Caco-2 (cell line): Measurements from ENCODE around the gene PDXDC1. TPM values are rescaled to one million over a fixed set of nuclear protein-coding genes. Genes with fewer than 3 reads are reported as not detected.
"Not testable (repeated sequence)": the region's sequence is repeated elsewhere in the genome, so short reads cannot be mapped to it uniquely, and the experiment has no call there.

ENCODE experiments used
- BruUV-seq: library from RNA; stranded (reverse); fragments of 400-500 nt; replicated peaks from 2 replicates; lab custom pipeline; 2021; lab: Mats Ljungman, UMichigan
- CTCF ChIA-PET: fragments of 300-600 bp; sonication (Branson Sonifier 250); formaldehyde crosslinking; loops from one replicate; lab custom pipeline; 2022; ENCODE audit warnings: antibody characterized with exemption; lab: Charles Lee
- POLR2A ChIA-PET: fragments of 300-600 bp; sonication (Branson Sonifier 250); formaldehyde crosslinking; loops from one replicate; lab custom pipeline; 2022; ENCODE audit warnings: antibody characterized with exemption; lab: Charles Lee
- DNase-seq, 2 experiments: peaks; one replicate each; pipeline versions ENCODE4 v3.0.0 to v3.0.0-alpha.2; 2020 to 2022
- H3K27me3 ChIP-seq: replicated peaks from 2 replicates; pipeline ENCODE4 v1.6.0; 2011; ENCODE audit warnings: low read length; ENCODE audit not compliant: control insufficient read depth, insufficient read depth
- H3K36me3 ChIP-seq: 2 replicates; pipeline ENCODE4 v1.5.1; 2011; ENCODE audit warnings: low read length; ENCODE audit not compliant: control insufficient read depth, insufficient read depth
- H3K4me1 ChIP-seq: fragments of 250-450 bp; sonication (Bioruptor Pico); 2 replicates; pipeline ENCODE4 v1.5.1; 2020; ENCODE audit warnings: mild to moderate bottlenecking
- H3K4me3 ChIP-seq: 2 replicates; pipeline ENCODE4 v1.5.1; 2011; ENCODE audit warnings: low read depth, mild to moderate bottlenecking, control low read depth, low read length
- H3K9me3 ChIP-seq: fragments of 250-450 bp; sonication (Bioruptor Pico); 2 replicates; pipeline ENCODE4 v1.5.1; 2020; ENCODE audit warnings: mild to moderate bottlenecking, moderate library complexity
- H3K27ac Mint-ChIP-seq: one replicate; pipeline ENCODE4 v1.8.0; 2022; ENCODE audit warnings: mixed read lengths; ENCODE audit not compliant: unreplicated experiment
- H3K27me3 Mint-ChIP-seq: one replicate; pipeline ENCODE4 v1.8.0; 2022; ENCODE audit warnings: mixed read lengths; ENCODE audit not compliant: insufficient read depth, unreplicated experiment
- H3K36me3 Mint-ChIP-seq: one replicate; pipeline ENCODE4 v1.8.0; 2022; ENCODE audit warnings: mild to moderate bottlenecking, mixed read lengths; ENCODE audit not compliant: insufficient read depth, unreplicated experiment
- H3K4me1 Mint-ChIP-seq: one replicate; pipeline ENCODE4 v1.8.0; 2022; ENCODE audit warnings: low read depth, mixed read lengths; ENCODE audit not compliant: unreplicated experiment
- H3K4me3 Mint-ChIP-seq: one replicate; pipeline ENCODE4 v1.8.0; 2022; ENCODE audit warnings: mild to moderate bottlenecking, moderate library complexity, mixed read lengths; ENCODE audit not compliant: unreplicated experiment
- H3K9me3 Mint-ChIP-seq: one replicate; pipeline ENCODE4 v1.8.0; 2022; ENCODE audit warnings: mixed read lengths; ENCODE audit not compliant: unreplicated experiment
- intact Hi-C: fragments of 100-400 bp; cut with micrococcal nuclease; formaldehyde crosslinking; loops from one replicate; pipeline ENCODE4 v1.10.0; 2022; ENCODE audit not compliant: unreplicated experiment
- total RNA-seq: library from RNA; stranded (reverse); gene quantifications from 2 replicates; pipeline ENCODE4 v1.2.3, GENCODE V29; 2022

Gene PDXDC1
- total RNA-seq, 1 experiment from 2014 or later = 139 TPM

DNA sequence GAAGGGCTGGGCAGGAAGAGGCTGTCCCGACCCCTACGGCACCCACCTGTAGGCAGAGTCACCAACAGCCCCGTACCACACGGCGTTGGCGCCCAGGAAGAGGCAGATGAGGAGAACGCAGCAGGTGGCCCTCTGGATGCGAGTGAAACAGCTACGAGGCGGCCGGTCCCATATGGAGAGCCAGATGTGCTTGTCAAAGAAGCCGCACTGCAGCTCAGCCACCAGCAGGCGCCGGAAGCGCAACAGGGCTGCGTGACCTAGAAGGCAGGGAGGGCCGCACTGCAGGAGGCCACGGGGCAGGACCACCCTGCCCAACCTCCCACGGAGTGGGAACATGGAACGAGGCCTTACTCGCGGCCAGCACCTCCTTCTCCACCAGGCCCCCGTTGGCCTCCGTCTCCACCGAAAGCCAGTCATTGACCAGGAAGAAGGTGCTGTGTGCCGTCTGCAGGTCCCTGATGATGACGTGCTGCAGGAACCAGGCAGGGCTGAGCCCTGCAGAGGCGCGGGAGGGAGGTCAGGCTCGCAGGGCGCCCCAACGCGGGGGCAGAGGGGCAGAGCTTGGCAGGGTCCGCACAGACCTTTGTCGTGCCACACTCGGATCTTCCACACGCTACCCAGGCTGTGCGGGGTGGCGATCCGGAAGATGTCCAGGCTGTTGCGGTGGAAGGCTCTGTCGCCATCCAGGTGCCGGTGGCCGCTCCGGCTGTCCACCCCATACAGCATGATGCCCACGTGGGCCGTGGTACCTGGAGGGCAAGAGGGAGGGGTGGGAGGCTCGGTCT, 153.0 kb downstream of the PDXDC1 start:
- H3K27ac Mint-ChIP-seq, BruUV-seq, H3K4me3 Mint-ChIP-seq, H3K36me3 Mint-ChIP-seq, H3K27me3 ChIP-seq, DNase-seq, H3K9me3 Mint-ChIP-seq, H3K9me3 ChIP-seq, POLR2A ChIA-PET, intact Hi-C loops, H3K27me3 Mint-ChIP-seq, H3K4me1 Mint-ChIP-seq, H3K4me3 ChIP-seq, H3K4me1 ChIP-seq, CTCF ChIA-PET, H3K36me3 ChIP-seq: not testable (repeated sequence)

GRCh38 chr16:15130256-15130932, 155.6 kb downstream of the PDXDC1 start:
- H3K36me3 ChIP-seq, CTCF ChIA-PET, DNase-seq, H3K4me3 ChIP-seq, H3K27me3 Mint-ChIP-seq, H3K4me1 Mint-ChIP-seq, POLR2A ChIA-PET, intact Hi-C loops, H3K36me3 Mint-ChIP-seq, H3K4me3 Mint-ChIP-seq, BruUV-seq, H3K4me1 ChIP-seq, H3K9me3 Mint-ChIP-seq, H3K27ac Mint-ChIP-seq, H3K27me3 ChIP-seq, H3K9me3 ChIP-seq: not testable (repeated sequence)

GRCh38 chr16:15130943-15131700, 156.3 kb downstream of the PDXDC1 start:
- H3K4me1 ChIP-seq, H3K9me3 Mint-ChIP-seq, H3K27me3 ChIP-seq, BruUV-seq, CTCF ChIA-PET, H3K27me3 Mint-ChIP-seq, H3K27ac Mint-ChIP-seq, H3K4me3 Mint-ChIP-seq, H3K36me3 Mint-ChIP-seq, H3K36me3 ChIP-seq, H3K9me3 ChIP-seq, H3K4me3 ChIP-seq, H3K4me1 Mint-ChIP-seq, intact Hi-C loops, DNase-seq, POLR2A ChIA-PET: not testable (repeated sequence)

- BruUV-seq = not testable (repeated sequence)
Observed at GRCh38 chr16:15132719-15133428, 158.0 kb downstream of the PDXDC1 start.

DNA sequence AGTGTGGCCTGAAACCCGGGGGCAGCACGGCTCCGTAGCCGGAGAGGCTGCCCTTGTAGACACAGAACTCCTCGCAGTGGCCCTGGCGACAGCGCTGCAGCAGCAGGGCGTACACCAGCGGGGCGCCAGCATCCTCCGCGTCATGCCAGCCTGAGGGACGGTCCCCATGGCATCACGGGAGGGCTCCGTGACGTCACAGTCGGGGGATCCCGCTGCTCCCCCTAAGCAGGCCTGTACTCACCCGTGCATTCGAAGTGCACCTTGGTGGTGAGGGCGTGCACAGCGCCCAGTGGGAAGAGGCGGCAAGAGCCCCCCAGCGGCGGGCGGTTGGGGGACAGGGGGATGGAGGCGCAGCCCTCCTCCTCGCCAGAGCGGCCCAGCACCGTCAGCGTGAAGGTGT, 158.7 kb downstream of the PDXDC1 start:
- intact Hi-C loops, H3K9me3 ChIP-seq, CTCF ChIA-PET, H3K36me3 Mint-ChIP-seq, H3K27me3 Mint-ChIP-seq, BruUV-seq, H3K4me3 Mint-ChIP-seq, H3K27me3 ChIP-seq, H3K36me3 ChIP-seq, DNase-seq, H3K4me1 ChIP-seq, H3K9me3 Mint-ChIP-seq, H3K4me1 Mint-ChIP-seq, H3K4me3 ChIP-seq, H3K27ac Mint-ChIP-seq, POLR2A ChIA-PET: not testable (repeated sequence)

More at GRCh38 chr16:15132719-15133428, 158.0 kb downstream of the PDXDC1 start:
- H3K9me3 Mint-ChIP-seq, H3K27me3 ChIP-seq, H3K36me3 Mint-ChIP-seq, H3K36me3 ChIP-seq, H3K4me3 Mint-ChIP-seq, POLR2A ChIA-PET, H3K4me1 ChIP-seq, H3K4me1 Mint-ChIP-seq, H3K4me3 ChIP-seq, CTCF ChIA-PET, intact Hi-C loops, H3K27ac Mint-ChIP-seq, DNase-seq, H3K9me3 ChIP-seq, H3K27me3 Mint-ChIP-seq: not testable (repeated sequence)

DNA sequence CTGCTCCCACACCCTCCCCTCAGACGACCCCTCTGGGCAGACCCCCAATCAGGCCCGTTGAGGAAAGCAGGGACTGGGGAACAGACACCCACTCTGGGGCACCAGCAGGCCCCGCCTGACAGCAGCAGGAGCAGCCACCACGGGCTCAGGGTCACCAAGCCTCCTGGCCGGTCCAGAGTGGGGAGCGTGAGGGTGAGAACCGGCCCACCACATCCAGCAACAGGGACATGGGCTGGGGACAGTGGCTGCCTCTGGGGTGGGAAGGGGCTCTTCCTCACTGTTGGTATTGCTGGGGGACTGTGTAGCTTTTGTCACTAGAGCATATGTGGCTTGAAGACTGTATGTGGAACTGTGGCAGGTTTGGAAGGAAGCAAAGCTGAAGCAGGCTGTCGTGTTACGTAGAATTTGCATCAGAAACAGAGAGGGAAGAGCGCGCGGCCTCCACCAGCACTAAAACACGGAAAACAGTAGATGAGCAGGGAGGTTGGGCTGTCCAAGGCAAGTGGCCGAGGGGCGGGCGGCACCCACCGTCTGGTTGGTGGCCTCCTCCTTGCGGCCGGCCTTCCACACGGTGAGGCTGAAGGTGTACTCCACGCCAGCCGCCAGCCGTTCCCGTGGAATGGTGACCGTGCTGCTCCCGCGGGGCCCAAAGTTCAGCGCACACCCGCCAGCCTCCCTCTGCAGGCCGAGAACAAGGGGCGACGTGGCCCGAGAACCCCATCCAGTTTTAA, 160.1 kb downstream of the PDXDC1 start:
- H3K27me3 Mint-ChIP-seq, H3K4me1 ChIP-seq, H3K4me3 ChIP-seq, H3K27ac Mint-ChIP-seq, POLR2A ChIA-PET, H3K9me3 ChIP-seq, H3K36me3 Mint-ChIP-seq, BruUV-seq, H3K36me3 ChIP-seq, H3K4me1 Mint-ChIP-seq, intact Hi-C loops, H3K4me3 Mint-ChIP-seq, DNase-seq, H3K9me3 Mint-ChIP-seq, H3K27me3 ChIP-seq, CTCF ChIA-PET: not testable (repeated sequence)
